Erythroblast (primary cell): ENCODE results near the gene ARMC7.

Experiments used
- GATA1 ChIP-seq: IDR thresholded peaks from 2 replicates; pipeline ENCODE4 v1.6.1; 2011; ENCODE audit warnings: low read depth, mild to moderate bottlenecking, control low read depth, low read length, moderate library complexity
- POLR2A ChIP-seq: IDR thresholded peaks from 2 replicates; pipeline ENCODE4 v1.6.1; 2011; ENCODE audit warnings: mild to moderate bottlenecking, low read length

DNA sequence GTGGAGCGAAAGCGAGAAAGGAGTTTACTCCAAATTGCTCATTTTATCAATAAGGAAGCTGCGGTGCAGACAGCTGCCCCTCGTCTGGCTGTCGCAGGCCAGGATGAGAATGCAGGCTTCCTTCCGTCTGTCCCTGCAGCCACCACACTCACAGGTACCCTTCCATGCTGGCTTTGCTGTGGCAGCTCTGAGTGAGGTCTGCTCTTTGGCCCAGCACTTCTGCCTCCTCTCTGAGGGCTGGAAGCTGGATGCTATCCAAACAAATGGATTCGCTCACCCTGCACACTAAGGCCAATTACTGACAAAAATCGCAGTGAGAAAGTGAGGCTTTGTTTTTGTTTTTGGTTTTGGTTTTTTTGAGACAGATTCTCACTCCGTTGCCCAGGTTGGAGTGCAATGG is 7.0 kb downstream of the ARMC7 start:
- TF ChIP-seq POLR2A (no peak), GATA1 (no peak)
